ENCODE measurements around the gene BMP7.

The BMP7 gene

DNA sequence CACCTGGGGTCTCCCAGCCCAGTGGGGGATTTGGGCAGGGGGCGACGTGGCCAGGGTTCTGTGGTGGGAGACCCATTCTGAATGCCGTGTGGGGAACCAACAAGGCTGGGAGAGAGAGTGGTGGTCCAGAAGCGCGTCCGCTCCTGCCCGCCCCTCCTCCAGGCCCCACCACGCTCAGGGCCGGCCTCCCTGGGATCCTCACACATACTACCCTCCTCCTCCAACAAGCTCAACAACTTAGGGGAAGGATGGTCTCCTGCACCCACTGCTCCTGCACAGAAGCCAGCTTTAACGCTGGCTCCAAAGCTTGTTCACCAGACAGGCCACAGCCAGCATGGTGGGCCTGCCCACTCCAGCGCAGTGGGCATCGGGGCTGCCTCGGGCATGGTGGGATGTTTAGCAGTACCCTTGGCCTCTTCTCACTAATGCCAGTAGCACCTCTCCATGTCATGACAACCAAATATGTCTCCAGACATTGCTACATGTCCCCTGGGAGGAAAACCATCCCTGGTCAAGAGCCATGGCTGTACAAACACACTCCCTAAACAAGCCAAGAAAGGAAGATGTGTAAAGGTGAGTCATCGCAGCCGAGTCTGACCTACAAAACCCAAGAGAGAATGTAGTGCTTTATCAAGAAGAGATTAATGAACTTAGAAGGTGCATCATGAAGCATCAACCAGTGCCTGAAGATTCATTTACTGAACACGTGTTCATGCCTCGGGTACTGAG lies 75.7 kb downstream of the BMP7 start:
- H3K27ac ChIP-seq (ENCODE audit: extremely low read depth, low read depth, low read length): no peak overlapping the region
- H3K36me3 ChIP-seq (ENCODE audit: control insufficient read depth in 2 of 2, insufficient read depth in 1 of 2, low read length in 2 of 2): peaks cover 0 to 17% of the 10 kb centered on the region in 2 experiments; a peak in 1 of 3 replicates
- H3K9me3 ChIP-seq (ENCODE audit: control insufficient read depth, insufficient read depth, low read depth, low read length): no peaks in the 10 kb centered on the region
- POLR2A ChIA-PET: no interaction called here
- no peak overlapping the region for H3K4me3 ChIP-seq (ENCODE audit: low read depth, low read length)
- peak; percentile 83 for TF ChIP-seq WT1 (tag by site-specific recombination; IDR thresholded peaks at IDR 0.05)
- TF ChIP-seq ZXDB (tag by site-specific recombination; IDR thresholded peaks at IDR 0.05): no peak
- TF ChIP-seq ZBTB1 (tag by site-specific recombination; IDR thresholded peaks at IDR 0.05): no peak
- TF ChIP-seq, protein P1, sequence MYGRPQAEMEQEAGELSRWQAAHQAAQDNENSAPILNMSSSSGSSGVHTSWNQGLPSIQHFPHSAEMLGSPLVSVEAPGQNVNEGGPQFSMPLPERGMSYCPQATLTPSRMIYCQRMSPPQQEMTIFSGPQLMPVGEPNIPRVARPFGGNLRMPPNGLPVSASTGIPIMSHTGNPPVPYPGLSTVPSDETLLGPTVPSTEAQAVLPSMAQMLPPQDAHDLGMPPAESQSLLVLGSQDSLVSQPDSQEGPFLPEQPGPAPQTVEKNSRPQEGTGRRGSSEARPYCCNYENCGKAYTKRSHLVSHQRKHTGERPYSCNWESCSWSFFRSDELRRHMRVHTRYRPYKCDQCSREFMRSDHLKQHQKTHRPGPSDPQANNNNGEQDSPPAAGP (tag by site-specific recombination; IDR thresholded peaks at IDR 0.05): peak; percentile 44; the same call in 1 of the 2 replicates
- TF ChIP-seq, protein P2, sequence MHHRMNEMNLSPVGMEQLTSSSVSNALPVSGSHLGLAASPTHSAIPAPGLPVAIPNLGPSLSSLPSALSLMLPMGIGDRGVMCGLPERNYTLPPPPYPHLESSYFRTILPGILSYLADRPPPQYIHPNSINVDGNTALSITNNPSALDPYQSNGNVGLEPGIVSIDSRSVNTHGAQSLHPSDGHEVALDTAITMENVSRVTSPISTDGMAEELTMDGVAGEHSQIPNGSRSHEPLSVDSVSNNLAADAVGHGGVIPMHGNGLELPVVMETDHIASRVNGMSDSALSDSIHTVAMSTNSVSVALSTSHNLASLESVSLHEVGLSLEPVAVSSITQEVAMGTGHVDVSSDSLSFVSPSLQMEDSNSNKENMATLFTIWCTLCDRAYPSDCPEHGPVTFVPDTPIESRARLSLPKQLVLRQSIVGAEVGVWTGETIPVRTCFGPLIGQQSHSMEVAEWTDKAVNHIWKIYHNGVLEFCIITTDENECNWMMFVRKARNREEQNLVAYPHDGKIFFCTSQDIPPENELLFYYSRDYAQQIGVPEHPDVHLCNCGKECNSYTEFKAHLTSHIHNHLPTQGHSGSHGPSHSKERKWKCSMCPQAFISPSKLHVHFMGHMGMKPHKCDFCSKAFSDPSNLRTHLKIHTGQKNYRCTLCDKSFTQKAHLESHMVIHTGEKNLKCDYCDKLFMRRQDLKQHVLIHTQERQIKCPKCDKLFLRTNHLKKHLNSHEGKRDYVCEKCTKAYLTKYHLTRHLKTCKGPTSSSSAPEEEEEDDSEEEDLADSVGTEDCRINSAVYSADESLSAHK (tag by site-specific recombination; IDR thresholded peaks at IDR 0.05): no peak
- TF ChIP-seq BCL11B (tag by site-specific recombination; IDR thresholded peaks at IDR 0.05; ENCODE audit: low read depth): no peak
- no peak for TF ChIP-seq RBAK (tag by site-specific recombination; IDR thresholded peaks at IDR 0.05)
- TF ChIP-seq ZNF555 (tag by site-specific recombination; conservative IDR thresholded peaks at IDR 0.05): no peak
- TF ChIP-seq KLF7 (tag by site-specific recombination; IDR thresholded peaks at IDR 0.05; ENCODE audit: borderline replicate concordance): no peak
- TF ChIP-seq GLIS2 (tag by site-specific recombination; IDR thresholded peaks at IDR 0.05): 0 out of 2 replicates have a peak, but pooled peaks have one; percentile 10
- TF ChIP-seq, protein P3, sequence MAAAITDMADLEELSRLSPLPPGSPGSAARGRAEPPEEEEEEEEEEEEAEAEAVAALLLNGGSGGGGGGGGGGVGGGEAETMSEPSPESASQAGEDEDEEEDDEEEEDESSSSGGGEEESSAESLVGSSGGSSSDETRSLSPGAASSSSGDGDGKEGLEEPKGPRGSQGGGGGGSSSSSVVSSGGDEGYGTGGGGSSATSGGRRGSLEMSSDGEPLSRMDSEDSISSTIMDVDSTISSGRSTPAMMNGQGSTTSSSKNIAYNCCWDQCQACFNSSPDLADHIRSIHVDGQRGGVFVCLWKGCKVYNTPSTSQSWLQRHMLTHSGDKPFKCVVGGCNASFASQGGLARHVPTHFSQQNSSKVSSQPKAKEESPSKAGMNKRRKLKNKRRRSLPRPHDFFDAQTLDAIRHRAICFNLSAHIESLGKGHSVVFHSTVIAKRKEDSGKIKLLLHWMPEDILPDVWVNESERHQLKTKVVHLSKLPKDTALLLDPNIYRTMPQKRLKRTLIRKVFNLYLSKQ (tag by site-specific recombination; IDR thresholded peaks at IDR 0.05; ENCODE audit: borderline replicate concordance): no peak
- no peak for TF ChIP-seq ZNF561 (tag by site-specific recombination; IDR thresholded peaks at IDR 0.05; ENCODE audit: borderline replicate concordance)
- no peaks in the 10 kb centered on the region for H3K4me1 ChIP-seq (ENCODE audit: control insufficient read depth, insufficient read depth, low read length)
- CTCF ChIA-PET: no interaction called here

DNA sequence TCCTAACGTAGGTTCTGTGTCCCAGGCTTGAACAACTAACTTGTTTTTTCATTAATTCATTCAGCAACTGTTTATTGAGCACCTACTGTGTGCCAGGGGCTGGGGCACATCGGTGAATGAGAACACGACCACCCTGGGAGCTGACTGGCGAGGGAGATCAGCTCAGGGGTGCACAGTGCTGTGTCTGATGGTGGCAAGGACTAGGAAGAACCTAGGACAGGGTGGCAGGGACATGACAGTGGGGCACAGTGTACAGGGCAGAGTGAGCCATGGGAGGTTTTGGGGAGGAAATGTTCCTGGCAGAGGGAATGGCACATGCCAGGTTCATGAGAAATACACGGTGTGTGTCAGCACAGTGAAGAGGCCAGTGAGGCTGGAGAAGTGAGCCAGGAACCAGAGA lies 76.7 kb downstream of the BMP7 start:
- Histone ChIP-seq H3K27ac (ENCODE audit: extremely low read depth, low read depth, low read length) (no peak overlapping the region), H3K36me3 (ENCODE audit: control insufficient read depth in 2 of 2, insufficient read depth in 1 of 2, low read length in 2 of 2) (peaks cover 0 to 13% of the 10 kb centered on the region in 2 experiments; a peak in 1 of 3 replicates), H3K4me3 (ENCODE audit: low read depth, low read length) (no peak overlapping the region), H3K4me1 (ENCODE audit: control insufficient read depth, insufficient read depth, low read length) (no peaks in the 10 kb centered on the region), H3K9me3 (ENCODE audit: control insufficient read depth, insufficient read depth, low read depth, low read length) (no peaks in the 10 kb centered on the region)
- CTCF ChIA-PET: no interaction called here
- POLR2A ChIA-PET: no interaction called here
- no peak for TF ChIP-seq ZNF433 (tag by site-specific recombination; IDR thresholded peaks at IDR 0.05; ENCODE audit: low read depth)
- no peak for TF ChIP-seq ZNF560 (tag by site-specific recombination; IDR thresholded peaks at IDR 0.05; ENCODE audit: borderline replicate concordance)
- TF ChIP-seq ZNF76 (tag by site-specific recombination; IDR thresholded peaks at IDR 0.05; ENCODE audit: borderline replicate concordance, low read depth): no peak
- TF ChIP-seq KLF1 (tag by site-specific recombination; IDR thresholded peaks at IDR 0.05): no peak
- no peak for TF ChIP-seq KLF9 (tag by site-specific recombination; IDR thresholded peaks at IDR 0.05; ENCODE audit: low read depth)
- no peak for TF ChIP-seq ZBTB1 (tag by site-specific recombination; IDR thresholded peaks at IDR 0.05)
- TF ChIP-seq, protein P4, sequence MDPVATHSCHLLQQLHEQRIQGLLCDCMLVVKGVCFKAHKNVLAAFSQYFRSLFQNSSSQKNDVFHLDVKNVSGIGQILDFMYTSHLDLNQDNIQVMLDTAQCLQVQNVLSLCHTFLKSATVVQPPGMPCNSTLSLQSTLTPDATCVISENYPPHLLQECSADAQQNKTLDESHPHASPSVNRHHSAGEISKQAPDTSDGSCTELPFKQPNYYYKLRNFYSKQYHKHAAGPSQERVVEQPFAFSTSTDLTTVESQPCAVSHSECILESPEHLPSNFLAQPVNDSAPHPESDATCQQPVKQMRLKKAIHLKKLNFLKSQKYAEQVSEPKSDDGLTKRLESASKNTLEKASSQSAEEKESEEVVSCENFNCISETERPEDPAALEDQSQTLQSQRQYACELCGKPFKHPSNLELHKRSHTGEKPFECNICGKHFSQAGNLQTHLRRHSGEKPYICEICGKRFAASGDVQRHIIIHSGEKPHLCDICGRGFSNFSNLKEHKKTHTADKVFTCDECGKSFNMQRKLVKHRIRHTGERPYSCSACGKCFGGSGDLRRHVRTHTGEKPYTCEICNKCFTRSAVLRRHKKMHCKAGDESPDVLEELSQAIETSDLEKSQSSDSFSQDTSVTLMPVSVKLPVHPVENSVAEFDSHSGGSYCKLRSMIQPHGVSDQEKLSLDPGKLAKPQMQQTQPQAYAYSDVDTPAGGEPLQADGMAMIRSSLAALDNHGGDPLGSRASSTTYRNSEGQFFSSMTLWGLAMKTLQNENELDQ (tag by site-specific recombination; IDR thresholded peaks at IDR 0.05; ENCODE audit: low read depth): no peak
- TF ChIP-seq, protein P5, sequence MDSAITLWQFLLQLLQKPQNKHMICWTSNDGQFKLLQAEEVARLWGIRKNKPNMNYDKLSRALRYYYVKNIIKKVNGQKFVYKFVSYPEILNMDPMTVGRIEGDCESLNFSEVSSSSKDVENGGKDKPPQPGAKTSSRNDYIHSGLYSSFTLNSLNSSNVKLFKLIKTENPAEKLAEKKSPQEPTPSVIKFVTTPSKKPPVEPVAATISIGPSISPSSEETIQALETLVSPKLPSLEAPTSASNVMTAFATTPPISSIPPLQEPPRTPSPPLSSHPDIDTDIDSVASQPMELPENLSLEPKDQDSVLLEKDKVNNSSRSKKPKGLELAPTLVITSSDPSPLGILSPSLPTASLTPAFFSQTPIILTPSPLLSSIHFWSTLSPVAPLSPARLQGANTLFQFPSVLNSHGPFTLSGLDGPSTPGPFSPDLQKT (IDR thresholded peaks at IDR 0.05; ENCODE audit: borderline replicate concordance, low read depth, low read length): no peak
- TF ChIP-seq ZNF335 (tag by site-specific recombination; conservative IDR thresholded peaks at IDR 0.05): no peak
- no peak for TF ChIP-seq MEIS1 (CRISPR knock-in tag; IDR thresholded peaks at IDR 0.05; ENCODE audit: borderline replicate concordance)
- TF ChIP-seq, protein P6, sequence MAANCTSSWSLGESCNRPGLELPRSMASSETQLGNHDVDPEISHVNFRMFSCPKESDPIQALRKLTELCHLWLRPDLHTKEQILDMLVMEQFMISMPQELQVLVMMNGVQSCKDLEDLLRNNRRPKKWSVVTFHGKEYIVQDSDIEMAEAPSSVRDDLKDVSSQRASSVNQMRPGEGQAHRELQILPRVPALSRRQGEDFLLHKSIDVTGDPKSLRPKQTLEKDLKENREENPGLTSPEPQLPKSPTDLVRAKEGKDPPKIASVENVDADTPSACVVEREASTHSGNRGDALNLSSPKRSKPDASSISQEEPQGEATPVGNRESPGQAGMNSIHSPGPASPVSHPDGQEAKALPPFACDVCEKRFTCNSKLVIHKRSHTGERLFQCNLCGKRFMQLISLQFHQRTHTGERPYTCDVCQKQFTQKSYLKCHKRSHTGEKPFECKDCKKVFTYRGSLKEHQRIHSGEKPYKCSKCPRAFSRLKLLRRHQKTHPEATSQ (tag by site-specific recombination; IDR thresholded peaks at IDR 0.05): no peak
- TF ChIP-seq ZNF423 (tag by site-specific recombination; IDR thresholded peaks at IDR 0.05): no peak
- no peak for TF ChIP-seq ZNF473 (tag by site-specific recombination; IDR thresholded peaks at IDR 0.05)
- TF ChIP-seq ZNF416 (tag by site-specific recombination; IDR thresholded peaks at IDR 0.05): no peak
